Glutamatergic neuron (in vitro differentiated cells): ENCODE data around the gene ARID4A. TPM values are rescaled to one million over a fixed set of nuclear protein-coding genes. Genes with fewer than 3 reads are reported as not detected.

Experiments used
- DNase-seq: peaks from one replicate; pipeline ENCODE4 v3.0.0; 2022
- H3K27ac Mint-ChIP-seq: one replicate; pipeline ENCODE4 v1.8.0; 2020; ENCODE audit warnings: mild to moderate bottlenecking, mixed read lengths, inconsistent platforms; ENCODE audit not compliant: unreplicated experiment
- H3K27me3 Mint-ChIP-seq: one replicate; pipeline ENCODE4 v1.8.0; 2020; ENCODE audit warnings: mild to moderate bottlenecking, moderate library complexity, mixed read lengths, inconsistent platforms; ENCODE audit not compliant: unreplicated experiment
- H3K36me3 Mint-ChIP-seq: one replicate; pipeline ENCODE4 v1.8.0; 2020; ENCODE audit warnings: mild to moderate bottlenecking, mixed read lengths, inconsistent platforms; ENCODE audit not compliant: unreplicated experiment
- H3K4me1 Mint-ChIP-seq: one replicate; pipeline ENCODE4 v1.8.0; 2020; ENCODE audit warnings: mild to moderate bottlenecking, low read depth, mixed read lengths, inconsistent platforms; ENCODE audit not compliant: unreplicated experiment
- H3K4me3 Mint-ChIP-seq: one replicate; pipeline ENCODE4 v1.8.0; 2020; ENCODE audit warnings: mild to moderate bottlenecking, mixed read lengths, inconsistent platforms; ENCODE audit not compliant: unreplicated experiment
- H3K9me3 Mint-ChIP-seq: one replicate; pipeline ENCODE4 v1.8.0; 2020; ENCODE audit warnings: mild to moderate bottlenecking, moderate library complexity, mixed read lengths, inconsistent platforms; ENCODE audit not compliant: unreplicated experiment
- CTCF ChIP-seq: fragments of 200-600 bp; sonication (generic); IDR thresholded peaks from one replicate; pipeline ENCODE4 v1.5.0; 2021; ENCODE audit not compliant: partially characterized antibody, unreplicated experiment
- total RNA-seq: library from RNA; stranded (reverse); fragmentation: NEBNext Ultra II Directional; extraction: Animal tissue kit (Norgen Biotek cat#: 25700); gene quantifications from one replicate; pipeline ENCODE4 v1.2.1, GENCODE V29; 2021; ENCODE audit not compliant: unreplicated experiment

ARID4A gene
- total RNA-seq, 1 donor from 2014 or later: 22.4 TPM

DNA sequence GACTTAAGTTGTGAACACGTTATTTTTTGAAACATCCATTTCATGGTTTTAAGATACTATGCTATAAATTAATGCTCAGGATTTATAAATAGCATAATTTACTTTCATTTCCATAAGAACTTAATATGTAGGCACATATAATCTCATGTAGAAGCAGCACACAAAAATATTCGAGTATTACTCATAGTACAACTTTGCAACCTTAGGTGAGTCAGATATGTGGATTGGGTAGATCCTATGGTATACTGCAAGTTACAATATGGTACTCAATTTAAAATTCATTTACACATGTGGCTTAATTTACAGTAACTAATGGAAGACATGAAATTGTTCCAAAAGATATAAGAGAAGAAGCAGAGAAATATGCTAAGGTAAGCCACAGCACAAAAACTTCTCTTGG is 27.7 kb upstream of the ARID4A start:
- peaks cover 2% of the 10 kb centered on the region for H3K9me3 Mint-ChIP-seq
- no peaks in the 10 kb centered on the region for H3K4me1 Mint-ChIP-seq
- TF ChIP-seq CTCF: no peak
- no peak for DNase-seq
- H3K27me3 Mint-ChIP-seq: no peaks in the 10 kb centered on the region
- H3K4me3 Mint-ChIP-seq: no peak overlapping the region
- H3K27ac Mint-ChIP-seq: no peak overlapping the region
- no peaks in the 10 kb centered on the region for H3K36me3 Mint-ChIP-seq

DNA sequence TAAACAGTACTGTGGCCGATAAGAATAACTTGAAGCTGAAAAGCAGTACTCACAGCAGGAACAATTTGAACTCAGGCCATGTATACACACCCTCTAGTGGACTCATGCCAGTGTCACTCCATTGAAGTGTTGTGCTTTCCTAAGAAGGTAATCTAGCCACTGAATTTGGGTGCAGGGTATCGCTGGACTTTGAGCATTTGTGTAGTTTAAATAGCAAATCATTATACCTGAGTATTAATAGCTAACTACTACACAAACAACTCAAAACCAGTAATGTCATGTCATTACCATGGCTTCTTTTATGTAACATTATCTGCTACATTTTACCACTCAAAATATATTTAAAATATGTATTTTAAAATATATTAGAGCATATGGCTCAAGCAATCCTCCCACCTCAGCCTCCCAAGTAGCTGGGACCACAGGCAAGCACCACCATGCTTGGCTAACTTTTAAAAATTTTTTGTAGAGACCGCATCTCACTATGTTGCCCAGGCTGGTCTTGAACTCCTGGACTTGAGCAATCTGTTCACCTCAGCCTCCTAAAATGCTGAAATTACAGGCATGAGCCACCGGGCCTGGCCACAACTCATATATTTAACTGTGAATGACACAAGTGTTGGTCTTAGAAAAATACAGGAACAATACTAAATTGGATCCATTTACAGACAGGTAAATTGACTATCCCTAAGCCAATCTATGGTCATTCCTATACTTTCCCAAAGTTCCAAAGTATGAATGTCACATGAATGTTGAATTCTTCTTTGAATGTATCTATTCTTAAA is 25.6 kb upstream of the ARID4A start:
- Mint-ChIP-seq H3K36me3 (no peaks in the 10 kb centered on the region), H3K27ac (no peak overlapping the region)
- TF ChIP-seq CTCF: no peak

DNA sequence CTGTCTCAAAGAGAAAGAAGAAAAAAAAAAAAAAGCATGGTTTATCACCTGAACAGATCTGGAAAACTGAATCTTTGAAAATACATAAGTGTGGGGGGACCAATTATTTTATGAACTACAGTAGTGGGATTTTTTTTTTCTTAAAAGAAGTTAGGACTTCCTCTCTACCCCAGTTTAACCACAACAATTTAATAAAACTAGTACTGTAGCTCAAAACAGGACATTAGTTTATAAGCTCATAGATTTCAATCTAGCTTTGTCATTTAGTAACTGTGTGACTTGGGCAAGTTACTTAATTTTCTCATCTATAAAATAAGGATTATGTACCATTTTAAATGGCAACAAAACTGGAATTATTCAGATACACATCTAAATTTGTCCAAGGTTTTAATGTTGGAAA is 23.5 kb upstream of the ARID4A start:
- no peak overlapping the region for H3K4me3 Mint-ChIP-seq
- no peaks in the 10 kb centered on the region for H3K36me3 Mint-ChIP-seq
- no peak overlapping the region for H3K27ac Mint-ChIP-seq
- H3K27me3 Mint-ChIP-seq: no peaks in the 10 kb centered on the region
- H3K9me3 Mint-ChIP-seq: no peaks in the 10 kb centered on the region
- no peak for TF ChIP-seq CTCF
- H3K4me1 Mint-ChIP-seq: peaks cover 2% of the 10 kb centered on the region
- DNase-seq: no peak

More for the DNA sequence above, 25.6 kb upstream of the ARID4A start:
- DNase-seq: no peak
- H3K27me3 Mint-ChIP-seq: no peaks in the 10 kb centered on the region
- no peak overlapping the region for H3K4me3 Mint-ChIP-seq
- H3K4me1 Mint-ChIP-seq: peaks cover 2% of the 10 kb centered on the region
- H3K9me3 Mint-ChIP-seq: peaks cover 2% of the 10 kb centered on the region

DNA sequence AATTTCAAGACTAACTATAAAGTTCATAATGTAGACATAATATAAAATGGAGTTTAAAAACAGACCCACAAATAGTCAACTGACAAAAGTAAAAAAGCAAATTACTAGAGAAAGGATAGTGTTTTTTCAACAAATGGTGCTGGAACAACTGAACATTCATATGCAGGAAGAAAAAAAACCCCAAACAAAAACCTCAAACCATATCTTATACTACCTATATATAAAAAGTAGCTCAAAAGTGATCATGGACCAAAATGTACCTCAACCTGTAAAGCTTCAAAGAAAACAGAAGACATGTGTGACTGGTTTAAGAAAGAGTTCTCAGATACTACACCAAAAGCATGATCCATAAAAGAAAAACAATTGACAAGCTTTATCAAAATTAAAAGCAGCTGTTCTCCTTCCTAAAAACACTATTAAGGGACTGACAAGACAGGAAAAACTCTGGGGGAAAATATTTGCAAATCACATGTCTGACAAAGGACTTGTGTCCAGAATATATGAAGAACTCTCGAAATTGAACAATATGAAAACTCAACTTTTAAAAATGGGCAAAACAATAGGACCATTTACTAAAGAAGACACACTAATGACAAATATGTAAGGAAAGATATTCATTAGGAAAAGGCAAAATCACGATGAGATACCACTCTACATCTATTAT is 22.7 kb upstream of the ARID4A start:
- Mint-ChIP-seq H3K4me3 (no peak overlapping the region), H3K9me3 (no peaks in the 10 kb centered on the region), H3K27me3 (no peaks in the 10 kb centered on the region), H3K4me1 (peaks cover 2% of the 10 kb centered on the region), H3K27ac (no peak overlapping the region), H3K36me3 (no peaks in the 10 kb centered on the region)
- DNase-seq: no peak
- no peak for TF ChIP-seq CTCF

DNA sequence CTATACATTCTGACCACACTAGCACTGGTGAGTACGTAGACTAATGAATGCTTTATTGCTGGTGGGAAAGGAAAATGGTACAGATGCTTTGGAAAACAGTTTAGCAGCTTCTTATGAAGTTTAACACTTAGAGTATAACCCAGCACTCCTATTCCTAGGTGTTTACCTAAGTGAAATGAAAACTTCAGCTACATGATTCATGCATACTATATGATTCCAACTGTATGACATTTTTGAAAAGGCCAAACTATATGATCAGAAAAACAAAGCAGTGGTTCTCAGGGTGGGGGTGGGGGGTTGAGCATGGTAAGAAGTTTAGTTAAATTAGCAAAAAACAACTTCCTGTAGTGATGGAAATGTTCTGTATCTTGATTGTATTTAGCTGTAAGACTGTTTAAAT is 22.1 kb upstream of the ARID4A start:
- H3K4me3 Mint-ChIP-seq: no peak overlapping the region
- no peaks in the 10 kb centered on the region for H3K9me3 Mint-ChIP-seq
- peaks cover 4% of the 10 kb centered on the region for H3K4me1 Mint-ChIP-seq
- no peak for TF ChIP-seq CTCF
- no peaks in the 10 kb centered on the region for H3K36me3 Mint-ChIP-seq
- no peak for DNase-seq
- no peak overlapping the region for H3K27ac Mint-ChIP-seq
- H3K27me3 Mint-ChIP-seq: no peaks in the 10 kb centered on the region
